Measurements from ENCODE around the gene NDUFB5. TPM values are rescaled to one million over a fixed set of nuclear protein-coding genes. Genes with fewer than 3 reads are reported as not detected.
A peak's percentile ranks its signal among the peaks of the same experiment; 100 is the strongest.

The NDUFB5 gene
- total RNA-seq, 1 experiment from 2014 or later = 78.9 TPM

- H3K56ac ChIP-seq (ENCODE audit: insufficient read length, low read depth, low read length) = no peak overlapping the region
- H4K20me1 ChIP-seq (ENCODE audit: control insufficient read depth, insufficient read depth, insufficient read length) = no peaks in the 10 kb centered on the region
- no peak overlapping the region for H2BK15ac ChIP-seq (ENCODE audit: low read depth, low read length)
- no peak overlapping the region for H2BK5ac ChIP-seq (ENCODE audit: insufficient read length, low read length)
- no peak overlapping the region for H3K23ac ChIP-seq (ENCODE audit: insufficient read length, low read depth, low read length)
- H3K9ac ChIP-seq (ENCODE audit: extremely low read depth, insufficient read length, low read length) = no peak overlapping the region
- no peak overlapping the region for H2BK120ac ChIP-seq (ENCODE audit: low read depth, low read length, poor library complexity, severe bottlenecking)
- no CpG with 5 or more reads among the region's 3 CpGs for WGBS (ENCODE audit: extremely low coverage, insufficient read length, low lambda C conversion rate)
- peak; percentile 54 for DNase-seq
- H3K79me1 ChIP-seq (ENCODE audit: insufficient read depth, low read depth, low read length, poor library complexity, severe bottlenecking) = peaks cover 3% of the 10 kb centered on the region
- no peak overlapping the region for H3K27ac Mint-ChIP-seq
- H3K14ac ChIP-seq (ENCODE audit: insufficient read depth, low read length) = no peak overlapping the region
- peaks cover 4 to 5% of the 10 kb centered on the region in 2 experiments for H3K4me1 Mint-ChIP-seq
- H4K91ac ChIP-seq (ENCODE audit: insufficient read length, low read depth, low read length) = no peak overlapping the region
- H3K36me3 Mint-ChIP-seq (ENCODE audit: insufficient read depth in 1 of 3, low read depth in 3 of 3) = no peaks in the 10 kb centered on the region
- H4K5ac ChIP-seq (ENCODE audit: insufficient read length, low read depth, low read length) = no peak overlapping the region
- peaks cover 2% of the 10 kb centered on the region; the same call in 1 of the 2 replicates for H3K79me2 ChIP-seq (ENCODE audit: insufficient read depth, low read length)
- TF ChIP-seq CTCF (conservative IDR thresholded peaks at IDR 0.05) = peak; percentile 92
- no peak overlapping the region for H2BK12ac ChIP-seq (ENCODE audit: insufficient read length, low read depth, low read length)
- H3K4me1 ChIP-seq (ENCODE audit: insufficient read depth, low read length) = no peaks in the 10 kb centered on the region
- no peaks in the 10 kb centered on the region for H3K27me3 ChIP-seq (ENCODE audit: insufficient read depth, low read length)
- no peak overlapping the region for H3K4me2 ChIP-seq (ENCODE audit: insufficient read depth, insufficient read length, low read length)
- H3T11ph ChIP-seq (ENCODE audit: low read length) = no peak overlapping the region
- no peak overlapping the region for H3K27ac ChIP-seq (ENCODE audit: insufficient read length, low read depth, low read length)
- H3K27me3 Mint-ChIP-seq (ENCODE audit: low read depth) = no peaks in the 10 kb centered on the region
- no peak overlapping the region for H2AFZ ChIP-seq (ENCODE audit: low read length)
- no peaks in the 10 kb centered on the region for H3K9me3 ChIP-seq (ENCODE audit: control insufficient read depth, low read depth, low read length)
- H3K23me2 ChIP-seq (ENCODE audit: insufficient read length, low read depth, low read length, poor library complexity, severe bottlenecking) = peaks cover 4% of the 10 kb centered on the region
- no peaks in the 10 kb centered on the region for H3K9me3 Mint-ChIP-seq
- H3K18ac ChIP-seq (ENCODE audit: insufficient read length, low read depth, low read length) = no peak overlapping the region
- no peak overlapping the region for H3K4me3 Mint-ChIP-seq
- no peak overlapping the region for H2AK5ac ChIP-seq (ENCODE audit: insufficient read length, low read length)
- H3K4ac ChIP-seq (ENCODE audit: low read depth, low read length) = no peak overlapping the region
- H2BK20ac ChIP-seq (ENCODE audit: low read depth, low read length, poor library complexity, severe bottlenecking) = no peak overlapping the region
- no peak overlapping the region for H4K8ac ChIP-seq (replicated peaks; ENCODE audit: insufficient read length, low read depth, low read length)
Observed at GRCh38 chr3:179558742-179559364, 45.7 kb upstream of the NDUFB5 start.

All from H9 (cell line).